Activated CD8-positive, alpha-beta memory T cell treated with anti-CD3 and anti-CD28 coated beads, Interleukin-2, amount 50 U/mL, for 24 hours (primary cell): ENCODE measurements around the gene AUTS2.

Experiments
- DNase-seq: peaks from one replicate; pipeline ENCODE4 v3.0.0-alpha.2; 2020; ENCODE audit errors: extremely low read depth

AUTS2 gene

DNA sequence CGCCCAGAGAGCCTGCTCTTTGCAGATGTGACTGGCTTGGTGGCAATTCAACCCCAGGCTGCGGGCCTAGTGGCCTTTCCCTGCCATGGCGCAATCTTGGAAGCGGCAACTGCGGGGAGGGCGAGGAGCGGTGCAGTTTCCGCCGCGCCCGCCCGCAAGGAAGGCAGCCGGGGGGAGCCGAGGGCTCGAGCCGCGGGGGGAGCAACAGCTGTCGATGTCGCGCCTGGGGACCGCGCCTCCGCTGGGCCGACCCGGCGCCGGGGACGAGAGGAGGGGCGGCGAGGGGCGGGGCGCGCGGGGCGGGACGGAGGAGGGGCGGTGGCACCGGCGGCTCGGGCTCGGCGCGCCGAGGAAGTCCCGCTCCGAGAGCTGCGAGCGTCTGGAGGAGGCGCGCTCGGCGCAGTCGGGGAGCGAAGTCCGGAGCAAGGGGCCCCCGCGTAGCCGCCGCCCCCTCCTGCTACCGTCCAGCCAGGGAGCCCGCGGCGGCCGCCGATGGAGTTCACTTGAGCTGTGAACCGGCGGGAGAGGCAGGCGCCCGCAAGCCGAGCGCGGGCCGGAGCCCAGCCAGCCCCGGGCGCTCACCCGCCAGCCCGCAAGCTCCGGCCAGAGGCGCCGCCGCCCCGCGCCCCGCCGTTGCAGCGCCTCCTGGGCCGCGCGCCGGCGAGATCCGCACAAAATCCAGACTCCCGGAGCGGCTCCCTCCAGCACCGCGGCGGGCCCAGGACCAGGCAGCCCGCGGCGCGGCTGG is 1095.6 kb downstream of the AUTS2 start:
- no peak for DNase-seq

- DNase-seq: no peak
Measured at GRCh38 chr7:70694434-70694970, 1096.2 kb downstream of the AUTS2 start.

GRCh38 chr7:70694971-70695794 is 1096.9 kb downstream of the AUTS2 start:
- DNase-seq: no peak

- no peak for DNase-seq
Measured at GRCh38 chr7:70695795-70696083, 1097.5 kb downstream of the AUTS2 start.

GRCh38 chr7:70696201-70696754 is 1098.0 kb downstream of the AUTS2 start:
- DNase-seq: no peak

DNA sequence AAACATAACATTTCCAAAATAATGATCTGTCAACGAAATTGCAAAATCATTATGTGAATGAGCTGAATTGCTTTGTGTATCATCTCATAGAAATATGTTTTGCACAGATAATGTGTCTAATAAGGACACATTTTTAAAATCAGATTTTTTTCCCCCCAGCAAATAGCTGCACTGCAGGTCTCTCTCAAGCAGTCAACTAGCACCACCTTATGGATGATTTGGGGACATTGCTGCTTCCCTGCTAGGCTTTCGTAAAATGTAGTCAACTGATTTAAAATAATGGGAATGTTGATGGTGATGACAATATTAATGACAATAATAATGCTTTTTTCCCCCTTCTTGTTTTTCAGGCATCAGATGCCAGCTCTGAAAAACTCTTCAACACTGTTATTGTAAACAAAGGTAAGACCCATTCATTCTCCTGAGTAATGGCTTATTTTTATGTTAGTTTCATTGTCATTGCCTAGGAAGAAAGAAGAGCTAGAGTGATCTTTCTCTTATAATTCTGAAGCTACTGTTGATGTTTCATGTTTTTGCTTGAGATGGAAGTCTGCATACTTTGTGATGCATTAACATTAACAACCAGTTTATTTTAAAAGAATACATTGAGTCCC is 1100.1 kb downstream of the AUTS2 start:
- no peak for DNase-seq

DNA sequence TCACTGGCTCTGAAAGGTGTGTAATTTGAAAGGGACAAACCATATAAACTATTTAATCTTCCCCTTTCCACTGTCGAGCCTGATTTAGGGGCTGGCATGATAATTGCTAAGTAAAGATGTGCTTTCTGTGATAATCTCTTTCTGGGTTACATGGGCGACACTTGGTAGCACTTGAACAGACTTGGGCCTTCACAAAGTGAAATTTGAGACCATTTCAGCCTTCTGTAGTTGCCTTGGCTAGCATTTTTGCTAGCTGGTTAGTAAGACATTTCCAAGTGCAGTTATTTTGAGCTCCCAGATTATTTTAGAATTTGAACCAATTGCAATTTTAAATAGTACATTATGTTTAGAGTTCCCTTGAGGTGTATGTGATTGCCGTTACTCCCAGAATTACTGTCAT is 1101.0 kb downstream of the AUTS2 start:
- no peak for DNase-seq

DNA sequence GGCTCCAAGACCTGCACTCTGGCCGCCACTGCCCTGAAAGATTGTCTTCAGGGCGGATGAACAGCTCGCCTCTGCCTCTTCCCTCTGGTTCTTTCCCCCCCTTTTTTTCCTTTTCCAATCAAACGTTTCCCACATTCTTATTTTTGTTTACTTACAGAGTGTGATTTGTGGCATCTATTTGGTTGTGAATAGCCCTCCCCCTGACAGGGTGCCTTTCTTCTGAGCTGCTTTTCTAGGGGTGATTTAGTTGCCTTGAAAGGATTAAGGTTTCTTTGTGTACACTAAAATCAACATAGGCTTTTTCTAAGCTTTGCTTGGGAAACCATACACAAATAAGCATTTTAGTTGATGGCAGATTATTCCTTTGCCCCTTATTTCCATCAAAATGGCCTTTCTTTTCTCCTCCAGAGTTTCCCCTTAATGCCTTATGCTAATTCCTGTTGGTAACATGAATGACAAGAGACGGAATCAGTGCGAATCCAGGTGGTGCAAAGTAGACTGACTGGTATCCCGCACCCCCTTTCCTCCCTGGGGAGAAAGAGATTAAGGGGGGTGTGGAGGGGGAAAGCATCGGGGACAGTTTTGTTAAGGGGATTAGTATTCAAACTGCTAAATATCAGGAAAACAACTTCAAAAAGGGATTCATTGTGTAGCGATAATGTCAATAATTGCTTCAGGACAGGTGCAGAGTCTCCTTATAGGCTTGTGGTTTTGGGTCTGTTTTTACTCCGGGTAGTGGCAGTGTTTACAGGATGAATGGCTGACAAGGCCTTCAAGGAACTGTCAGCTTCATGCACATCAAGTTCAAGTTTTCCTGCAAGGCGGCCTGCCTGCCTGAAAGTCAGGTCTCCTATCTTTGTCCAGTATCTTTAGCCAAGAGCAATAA is 1102.0 kb downstream of the AUTS2 start:
- DNase-seq: no peak

DNA sequence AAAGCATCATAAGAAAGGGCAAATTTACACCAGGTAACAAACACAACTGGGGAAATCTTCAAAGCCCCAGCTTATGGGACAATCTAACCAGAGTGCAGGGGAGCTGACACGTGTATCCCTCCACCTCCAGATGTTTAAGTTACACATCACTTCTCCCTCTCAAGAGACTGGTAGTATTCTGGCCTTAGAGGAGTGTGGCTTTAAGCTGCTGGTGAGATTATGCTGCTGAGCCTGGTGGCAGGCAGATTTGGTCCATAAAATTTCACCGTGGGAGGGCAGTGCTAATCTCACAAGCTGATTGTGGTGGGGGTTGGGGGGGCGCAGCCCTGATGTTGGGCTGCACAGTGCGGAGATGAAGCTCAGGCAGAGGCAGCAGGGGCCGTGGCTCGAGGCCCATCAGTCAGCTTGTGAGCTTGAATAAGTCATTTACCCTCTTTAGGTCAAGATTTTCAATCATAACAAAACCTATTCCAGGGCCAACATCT is 1102.7 kb downstream of the AUTS2 start:
- no peak for DNase-seq

DNA sequence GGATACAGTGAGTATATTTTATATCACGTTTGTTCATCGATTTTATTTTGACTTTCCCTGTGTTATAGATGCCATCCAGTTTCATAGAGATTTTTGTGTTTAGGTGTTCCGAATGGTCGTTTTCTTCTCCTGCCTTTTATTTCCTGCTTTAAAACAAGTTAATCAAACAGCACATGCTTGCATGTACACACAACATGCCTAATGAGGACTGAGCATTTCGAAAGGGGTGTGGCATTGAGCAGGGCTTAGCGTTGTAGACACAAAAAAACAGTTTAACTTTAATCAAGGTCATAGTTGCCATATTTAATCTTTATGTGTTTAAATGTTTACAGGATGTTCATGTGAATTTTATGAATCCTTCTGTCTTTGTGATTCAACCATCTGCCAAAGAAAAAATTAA is 1103.2 kb downstream of the AUTS2 start:
- no peak for DNase-seq

DNA sequence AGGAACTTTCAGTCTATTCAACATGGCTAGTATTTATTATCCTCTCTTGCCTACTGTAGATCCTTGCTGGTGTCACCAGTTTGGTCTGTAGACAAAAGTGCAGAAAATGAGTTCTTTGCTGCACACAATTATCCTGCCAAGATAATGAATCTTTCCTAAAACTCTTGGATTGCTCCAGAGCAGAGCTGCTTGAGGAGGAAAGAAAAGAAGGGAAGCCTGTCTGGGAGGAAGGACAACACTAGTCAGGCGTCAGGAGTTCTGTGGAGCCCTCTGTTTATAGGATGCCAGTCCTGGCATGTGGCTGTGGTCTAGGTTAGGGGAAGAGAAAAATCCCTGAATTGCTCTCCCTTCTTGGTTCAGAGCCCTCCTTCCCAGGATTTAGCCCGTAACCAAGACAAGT is 1103.7 kb downstream of the AUTS2 start:
- DNase-seq: no peak

GRCh38 chr7:70703785-70704184 is 1105.5 kb downstream of the AUTS2 start:
- no peak for DNase-seq

DNA sequence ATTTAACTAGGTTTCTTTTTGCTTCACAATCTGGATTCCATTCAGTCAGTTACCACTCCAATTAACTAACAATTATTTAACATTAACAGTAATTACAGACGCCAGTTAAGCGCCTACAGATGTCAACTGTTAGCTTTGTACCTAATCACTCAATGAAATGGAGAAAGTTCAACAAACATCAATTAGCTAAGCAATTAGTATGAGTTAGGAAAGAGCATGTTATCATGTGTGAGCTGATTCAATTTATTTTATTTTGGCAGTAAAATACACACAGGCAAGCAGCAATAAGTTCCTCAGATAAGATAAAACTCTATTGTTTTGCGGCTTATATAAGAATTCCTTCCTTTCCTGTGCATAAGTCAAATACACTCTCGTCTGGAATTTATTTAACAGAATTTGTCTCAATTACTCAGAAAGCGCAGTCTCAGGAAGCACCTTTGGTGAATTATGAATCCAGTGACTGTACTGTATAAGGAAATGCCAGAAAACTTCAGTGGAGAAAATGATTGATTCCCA is 1106.6 kb downstream of the AUTS2 start:
- DNase-seq: no peak

- DNase-seq: no peak
Measured at GRCh38 chr7:70706204-70706603, 1107.9 kb downstream of the AUTS2 start.

DNA sequence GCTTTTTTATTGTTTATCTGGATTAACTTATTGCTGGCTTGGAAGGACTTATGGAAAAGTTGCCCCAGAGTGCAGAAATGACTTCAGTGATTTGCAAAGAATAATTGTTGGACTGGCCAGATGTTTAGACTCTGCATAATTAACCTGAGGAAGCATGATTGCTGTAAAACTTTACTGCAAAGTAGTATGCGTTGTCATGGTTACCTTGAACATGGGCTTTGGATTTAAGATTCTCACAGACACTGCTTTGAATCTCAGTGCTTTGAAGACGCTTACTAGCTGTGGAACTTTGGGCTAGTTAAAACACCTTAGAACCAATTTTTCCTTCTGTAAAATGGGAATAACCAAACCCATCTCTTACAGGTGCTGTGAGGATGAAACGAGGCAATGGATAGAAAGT is 1108.4 kb downstream of the AUTS2 start:
- no peak for DNase-seq

DNA sequence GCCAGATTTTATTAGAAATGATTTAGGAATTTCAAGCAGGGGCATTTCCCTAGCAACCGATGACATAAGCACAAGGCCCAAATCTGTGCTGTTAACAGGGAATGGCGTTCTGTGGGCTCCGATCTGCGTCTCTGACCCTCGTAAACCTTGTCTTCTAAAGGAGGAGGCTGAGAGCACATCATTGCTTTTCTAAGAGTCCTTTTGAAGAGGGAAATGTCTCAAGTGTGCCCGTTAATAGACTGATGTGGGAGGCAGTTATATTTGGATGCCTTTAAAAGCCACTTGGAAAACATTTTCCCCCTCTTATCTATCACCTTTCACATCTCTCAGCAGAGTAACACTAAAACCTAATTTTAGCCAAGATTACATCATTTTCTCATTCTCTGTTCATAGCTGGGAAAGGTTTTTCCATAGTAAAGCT is 1109.6 kb downstream of the AUTS2 start:
- no peak for DNase-seq

GRCh38 chr7:70710011-70710480 is 1111.8 kb downstream of the AUTS2 start:
- no peak for DNase-seq

DNA sequence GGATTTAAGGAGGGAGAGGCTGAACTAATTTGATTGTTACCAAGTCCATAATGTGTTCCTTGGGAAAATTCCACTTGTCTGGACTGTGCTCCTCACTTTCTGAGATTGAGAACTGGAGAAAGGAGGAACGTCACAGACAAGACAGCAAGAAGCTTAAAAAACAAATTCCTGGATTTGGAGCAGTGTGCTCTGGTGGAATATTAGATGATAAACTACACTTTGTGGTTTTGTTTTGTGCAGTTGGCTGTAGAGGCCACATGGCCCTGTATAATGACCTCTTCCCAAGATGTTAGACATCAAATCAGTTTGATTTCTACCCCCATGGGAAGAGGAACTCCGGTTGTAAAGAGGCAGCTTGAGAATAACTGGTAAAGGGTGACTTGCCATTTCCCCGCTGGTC is 1112.4 kb downstream of the AUTS2 start:
- DNase-seq: no peak

- DNase-seq: no peak
Measured at GRCh38 chr7:70711452-70711851, 1113.2 kb downstream of the AUTS2 start.

DNA sequence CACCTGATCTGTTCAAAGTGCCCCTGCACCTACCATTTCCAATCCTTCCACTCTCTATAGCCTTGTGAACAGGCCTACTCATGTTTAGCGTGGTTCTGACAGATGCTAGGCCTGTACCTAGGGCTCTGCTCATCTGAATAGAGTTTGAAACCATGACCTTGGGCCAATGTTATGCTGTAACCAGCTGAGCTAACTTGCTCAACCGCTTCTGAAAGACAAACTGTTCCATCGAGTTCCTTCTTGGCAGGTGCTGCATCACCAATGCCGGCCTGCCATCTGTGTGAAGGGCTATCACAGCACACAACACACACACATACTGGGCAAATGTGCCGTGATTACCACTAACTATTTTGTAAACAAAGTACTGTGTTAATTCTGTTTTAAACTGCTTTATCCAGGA is 1114.7 kb downstream of the AUTS2 start:
- no peak for DNase-seq

DNA sequence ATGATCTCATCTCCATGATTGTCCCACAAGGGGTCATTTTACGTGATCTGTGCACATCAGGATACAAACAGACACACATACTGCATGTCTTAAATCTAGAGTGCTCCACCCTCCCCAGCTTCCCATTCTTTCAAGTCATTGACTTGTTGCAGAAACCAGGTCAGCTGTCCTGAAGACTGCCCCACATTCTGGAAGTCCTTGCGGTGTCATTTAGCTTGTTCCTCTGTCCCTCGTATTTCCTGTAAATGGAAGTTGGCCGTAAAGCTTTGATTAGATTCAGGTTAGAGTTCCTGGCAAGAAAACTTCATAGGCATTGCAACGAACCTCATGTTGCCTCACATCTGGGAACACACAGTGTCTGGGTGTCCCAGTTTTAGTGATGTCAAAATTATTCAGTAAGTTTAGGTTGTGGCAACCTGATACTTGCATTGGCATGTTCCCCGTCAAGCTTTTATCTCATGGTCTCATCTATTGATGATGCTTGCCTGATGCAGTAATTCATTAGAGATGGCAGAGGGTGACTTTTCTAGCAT is 1116.3 kb downstream of the AUTS2 start:
- no peak for DNase-seq
